Activated CD8-positive, alpha-beta memory T cell treated with anti-CD3 and anti-CD28 coated beads for 1 hour (primary cell): Measurements from ENCODE around the gene TRPM3.
"Not testable (repeated sequence)": the region's sequence is repeated elsewhere in the genome, so short reads cannot be mapped to it uniquely, and the experiment has no call there.

Experiments
- DNase-seq, 2 donors: peaks; one replicate each; pipeline ENCODE4 v3.0.0-alpha.2; 2020; ENCODE audit warnings: low read depth in 1 of 2; ENCODE audit errors: extremely low read depth in 1 of 2

Gene TRPM3

GRCh38 chr9:70683841-70684240 is 437.6 kb downstream of the TRPM3 start:
- DNase-seq, result no peak

GRCh38 chr9:70682298-70682697 is 439.1 kb downstream of the TRPM3 start:
- DNase-seq, result no peak

GRCh38 chr9:70679845-70680244 is 441.6 kb downstream of the TRPM3 start:
- DNase-seq, result no peak

GRCh38 chr9:70678153-70678552 is 443.3 kb downstream of the TRPM3 start:
- no peak for DNase-seq

- no peak for DNase-seq
Observed at GRCh38 chr9:70677055-70677735, 444.2 kb downstream of the TRPM3 start.

GRCh38 chr9:70675868-70676370 is 445.5 kb downstream of the TRPM3 start:
- DNase-seq, result no peak

- DNase-seq, result no peak
Observed at GRCh38 chr9:70673844-70674243, 447.6 kb downstream of the TRPM3 start.

- no peak for DNase-seq
Observed at GRCh38 chr9:70672161-70672649, 449.2 kb downstream of the TRPM3 start.

GRCh38 chr9:70668751-70669150 is 452.7 kb downstream of the TRPM3 start:
- no peak for DNase-seq

- DNase-seq, result no peak
Observed at GRCh38 chr9:70658765-70659164, 462.7 kb downstream of the TRPM3 start.

- no peak for DNase-seq
Observed at GRCh38 chr9:70656281-70656680, 465.1 kb downstream of the TRPM3 start.

- DNase-seq, result no peak
Observed at GRCh38 chr9:70654144-70654543, 467.3 kb downstream of the TRPM3 start.

GRCh38 chr9:70644627-70645026 is 476.8 kb downstream of the TRPM3 start:
- not testable (repeated sequence) for DNase-seq

- DNase-seq, result no peak
Observed at GRCh38 chr9:70642341-70642740, 479.1 kb downstream of the TRPM3 start.

GRCh38 chr9:70641631-70642030 is 479.8 kb downstream of the TRPM3 start:
- DNase-seq, result no peak

- no peak for DNase-seq
Observed at GRCh38 chr9:70641031-70641430, 480.4 kb downstream of the TRPM3 start.

GRCh38 chr9:70639853-70640814 is 481.3 kb downstream of the TRPM3 start:
- DNase-seq, result no peak

GRCh38 chr9:70635790-70636189 is 485.6 kb downstream of the TRPM3 start:
- DNase-seq, result no peak

- no peak for DNase-seq
Observed at GRCh38 chr9:70634696-70635095, 486.7 kb downstream of the TRPM3 start.

GRCh38 chr9:70630971-70631370 is 490.4 kb downstream of the TRPM3 start:
- no peak for DNase-seq

- not testable (repeated sequence) for DNase-seq
Observed at GRCh38 chr9:70629080-70629685, 492.2 kb downstream of the TRPM3 start.
